Stimulated activated naive B cell treated with anti-CD40 and anti-IgM and Interleukin-4, amounts not matched to agents 10 μg/mL and 1 μg/mL and 100 μg/mL, for 72 hours (primary cell): ENCODE results near the gene TBCE.
"Not testable (repeated sequence)": the region's sequence is repeated elsewhere in the genome, so short reads cannot be mapped to it uniquely, and the experiment has no call there.

Experiments
- ATAC-seq, 2 donors: fragments of 150-1000 bp; cut with Tn5 transposase; replicated peaks; 2 replicates each; pipeline ENCODE4 v1.10.0; 2021; ENCODE audit warnings: moderate library complexity in 1 of 2
- DNase-seq: peaks from one replicate; pipeline ENCODE4 v3.0.0; 2021
- H3K27ac Mint-ChIP-seq: one replicate; pipeline ENCODE4 v1.8.0; 2022; ENCODE audit warnings: mild to moderate bottlenecking, mixed read lengths
- H3K27me3 Mint-ChIP-seq, 2 donors: one replicate each; pipeline ENCODE4 v1.8.0; 2022; ENCODE audit warnings: mixed read lengths in 2 of 2
- H3K36me3 Mint-ChIP-seq, 2 donors: one replicate each; pipeline ENCODE4 v1.8.0; 2022; ENCODE audit warnings: mixed read lengths in 2 of 2, mild to moderate bottlenecking in 1 of 2
- H3K4me1 Mint-ChIP-seq, 2 donors: one replicate each; pipeline ENCODE4 v1.8.0; 2022; ENCODE audit warnings: mixed read lengths in 2 of 2, mild to moderate bottlenecking in 1 of 2
- H3K4me3 Mint-ChIP-seq, 2 donors: one replicate each; pipeline ENCODE4 v1.8.0; 2022; ENCODE audit warnings: mild to moderate bottlenecking in 2 of 2, mixed read lengths in 2 of 2, moderate library complexity in 1 of 2
- H3K9me3 Mint-ChIP-seq, 2 donors: one replicate each; pipeline ENCODE4 v1.8.0; 2022; ENCODE audit warnings: mixed read lengths in 2 of 2, mild to moderate bottlenecking in 1 of 2

The TBCE gene

GRCh38 chr1:235441159-235441685, 74.0 kb downstream of the TBCE start:
- Mint-ChIP-seq H3K4me3 (no peak overlapping the region), H3K27ac (no peak overlapping the region), H3K9me3 (no peaks in the 10 kb centered on the region), H3K36me3 (peaks cover 33% of the 10 kb centered on the region in 2 donors), H3K4me1 (no peaks in the 10 kb centered on the region), H3K27me3 (no peaks in the 10 kb centered on the region)
- no peak for DNase-seq
- no peak for ATAC-seq

DNA sequence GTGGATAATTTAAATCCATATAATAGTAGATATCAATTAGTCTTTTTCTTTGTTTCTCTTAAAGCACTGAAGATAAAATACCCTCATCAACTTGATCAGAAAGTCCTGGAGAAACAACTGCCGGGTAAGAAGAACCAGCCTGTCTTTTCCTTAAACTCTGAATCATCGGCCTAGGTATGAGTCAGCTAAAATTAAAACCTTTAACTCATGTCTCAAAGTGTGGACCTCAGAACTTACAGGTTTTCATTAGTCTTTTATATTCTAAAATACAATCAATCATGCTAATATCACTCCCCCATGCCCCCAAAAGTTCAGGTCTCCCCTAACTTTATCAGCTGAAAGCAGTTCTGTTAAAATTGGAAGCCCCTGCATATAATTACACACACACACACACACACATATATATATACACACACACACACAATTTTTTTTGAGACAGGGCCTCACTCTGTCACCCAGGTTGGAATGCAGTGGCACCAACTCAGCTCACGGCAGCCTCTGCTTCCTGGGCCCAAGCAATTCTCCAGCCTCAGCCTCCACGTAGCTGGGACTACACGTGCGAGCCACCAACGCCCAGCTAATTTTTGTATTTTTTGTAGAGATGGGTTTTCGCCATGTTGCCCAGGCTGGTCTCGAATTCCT, 75.7 kb downstream of the TBCE start:
- ATAC-seq (no peak), DNase-seq (no peak)
- H3K4me3 Mint-ChIP-seq = no peak overlapping the region
- no peaks in the 10 kb centered on the region for H3K4me1 Mint-ChIP-seq
- peaks cover 25 to 26% of the 10 kb centered on the region in 2 donors for H3K36me3 Mint-ChIP-seq
- H3K27ac Mint-ChIP-seq = no peak overlapping the region
- no peaks in the 10 kb centered on the region for H3K9me3 Mint-ChIP-seq
- no peaks in the 10 kb centered on the region for H3K27me3 Mint-ChIP-seq

DNA sequence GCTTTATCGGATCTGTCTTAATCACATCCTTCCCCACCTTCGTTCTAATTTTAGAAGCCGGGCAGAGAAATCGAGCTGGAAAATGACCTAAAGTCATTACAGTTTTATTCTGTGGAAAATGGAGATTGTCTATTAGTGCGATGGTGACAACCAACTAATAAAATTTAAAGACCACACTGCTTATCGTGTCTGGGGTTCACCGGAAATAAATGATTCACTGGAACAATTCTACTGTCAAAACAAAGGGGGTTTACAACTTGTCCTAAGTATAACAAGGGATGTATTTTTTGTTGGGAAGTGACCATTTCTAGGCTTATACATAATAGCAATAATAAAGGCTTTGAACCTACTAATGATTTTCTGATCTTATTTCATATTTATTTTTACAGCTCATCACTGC, 81.4 kb downstream of the TBCE start:
- Mint-ChIP-seq H3K27ac (peak overlapping the region; percentile 42), H3K36me3 (peaks cover 14 to 37% of the 10 kb centered on the region in 2 donors), H3K9me3 (no peaks in the 10 kb centered on the region), H3K4me1 (no peaks in the 10 kb centered on the region), H3K27me3 (no peaks in the 10 kb centered on the region), H3K4me3 (no peak overlapping the region)
- ATAC-seq = no peak
- DNase-seq = no peak

DNA sequence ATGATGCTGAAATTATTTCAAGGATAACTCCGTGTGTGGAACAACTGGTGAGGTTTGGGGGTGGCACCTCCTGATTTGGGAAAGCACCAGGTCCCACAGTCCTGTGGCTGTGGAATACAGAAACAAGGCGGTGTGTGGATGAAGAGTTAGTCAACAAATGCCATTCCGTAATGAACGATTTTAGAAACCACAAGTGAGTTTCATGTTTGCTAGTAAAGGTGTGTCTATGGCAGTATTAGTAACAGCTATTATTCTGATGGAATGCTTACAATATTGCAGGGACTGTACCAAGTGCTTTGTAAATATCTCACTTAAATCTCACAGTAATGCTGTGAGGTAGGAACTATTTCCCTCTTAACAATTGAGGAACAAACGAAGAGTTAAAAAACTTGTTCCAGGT, 83.2 kb downstream of the TBCE start:
- no peaks in the 10 kb centered on the region for H3K9me3 Mint-ChIP-seq
- no peaks in the 10 kb centered on the region for H3K4me1 Mint-ChIP-seq
- ATAC-seq (no peak), DNase-seq (no peak)
- no peaks in the 10 kb centered on the region for H3K27me3 Mint-ChIP-seq
- H3K27ac Mint-ChIP-seq = no peak overlapping the region
- H3K4me3 Mint-ChIP-seq = no peak overlapping the region
- peaks cover 15 to 33% of the 10 kb centered on the region in 2 donors for H3K36me3 Mint-ChIP-seq

DNA sequence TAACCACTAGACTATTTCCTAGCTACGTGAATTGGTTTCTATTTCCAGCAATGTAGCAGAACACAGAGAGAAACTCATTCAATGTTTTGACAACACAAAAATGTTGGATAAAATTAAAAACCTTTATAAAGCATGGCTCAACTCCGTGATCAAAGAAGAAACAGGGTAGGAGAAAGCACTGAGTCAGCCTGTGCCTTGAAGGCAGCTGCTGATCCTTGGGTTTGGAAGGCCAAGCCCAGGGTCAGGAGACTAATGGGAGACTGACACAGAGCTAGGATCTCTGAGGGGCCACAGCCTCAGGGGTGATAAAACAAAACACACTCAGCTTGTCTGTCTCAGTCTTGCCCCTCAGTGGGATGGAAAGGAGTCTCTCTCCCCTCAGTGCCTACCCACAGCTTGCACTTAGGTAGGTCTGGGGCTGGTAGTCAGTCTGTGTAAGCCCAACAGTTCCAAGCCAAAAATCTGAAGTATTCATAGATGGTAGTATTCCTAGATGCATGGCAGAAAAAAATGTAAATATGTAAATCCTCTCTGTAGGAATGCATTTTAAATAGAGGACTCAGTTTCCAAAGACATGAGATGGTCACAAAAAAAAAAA, 83.8 kb downstream of the TBCE start:
- no peak overlapping the region for H3K27ac Mint-ChIP-seq
- no peaks in the 10 kb centered on the region for H3K4me1 Mint-ChIP-seq
- H3K9me3 Mint-ChIP-seq = no peaks in the 10 kb centered on the region
- H3K4me3 Mint-ChIP-seq = no peak overlapping the region
- no peaks in the 10 kb centered on the region for H3K27me3 Mint-ChIP-seq
- DNase-seq = no peak
- no peak for ATAC-seq
- peaks cover 16 to 33% of the 10 kb centered on the region in 2 donors for H3K36me3 Mint-ChIP-seq

DNA sequence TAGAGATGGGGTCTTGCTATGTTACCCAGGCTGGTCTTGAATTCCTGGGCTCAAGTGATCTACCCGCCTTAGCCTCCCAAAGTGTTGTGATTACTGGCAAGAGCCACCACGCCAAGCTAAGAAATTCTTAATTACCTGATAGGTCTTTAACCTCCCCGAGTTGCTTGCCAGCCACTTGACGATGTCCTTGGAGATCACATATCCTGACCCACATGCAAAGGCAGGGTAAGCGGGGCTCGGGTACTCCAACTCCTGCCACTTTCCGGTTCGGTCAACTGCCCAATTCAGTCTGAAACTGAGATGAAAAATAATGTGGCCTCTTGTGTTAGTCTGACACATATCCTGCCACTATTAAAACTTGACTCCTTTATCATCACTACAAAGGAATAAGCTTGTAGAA, 86.8 kb downstream of the TBCE start:
- H3K4me1 Mint-ChIP-seq = no peaks in the 10 kb centered on the region
- DNase-seq (no peak), ATAC-seq (no peak)
- no peaks in the 10 kb centered on the region for H3K9me3 Mint-ChIP-seq
- no peaks in the 10 kb centered on the region for H3K27me3 Mint-ChIP-seq
- peaks cover 16 to 29% of the 10 kb centered on the region in 2 donors for H3K36me3 Mint-ChIP-seq
- no peak overlapping the region for H3K4me3 Mint-ChIP-seq
- H3K27ac Mint-ChIP-seq = no peak overlapping the region

DNA sequence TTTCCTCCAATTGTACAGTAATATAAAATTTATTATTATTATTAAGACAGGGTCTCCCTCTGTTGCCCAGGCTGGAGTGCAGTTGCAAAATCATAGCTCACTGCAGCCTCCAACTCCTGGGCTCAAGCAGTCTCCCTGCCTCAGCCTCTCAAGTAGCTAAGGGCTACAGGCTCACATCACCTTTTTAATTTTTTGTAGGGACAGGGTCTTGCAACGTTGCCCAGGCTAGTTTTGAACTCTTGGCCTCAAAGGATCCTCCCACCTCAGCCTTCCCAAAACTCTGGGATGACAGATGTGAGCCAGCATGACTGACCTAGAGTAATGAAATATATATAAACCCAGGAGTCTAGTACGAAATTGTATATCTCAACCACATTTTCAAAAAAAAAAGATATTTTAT, 87.9 kb downstream of the TBCE start:
- ATAC-seq (no peak), DNase-seq (no peak)
- Mint-ChIP-seq H3K4me3 (no peak overlapping the region), H3K36me3 (peaks cover 16 to 27% of the 10 kb centered on the region in 2 donors), H3K4me1 (no peaks in the 10 kb centered on the region), H3K27me3 (no peaks in the 10 kb centered on the region), H3K9me3 (no peaks in the 10 kb centered on the region), H3K27ac (no peak overlapping the region)

DNA sequence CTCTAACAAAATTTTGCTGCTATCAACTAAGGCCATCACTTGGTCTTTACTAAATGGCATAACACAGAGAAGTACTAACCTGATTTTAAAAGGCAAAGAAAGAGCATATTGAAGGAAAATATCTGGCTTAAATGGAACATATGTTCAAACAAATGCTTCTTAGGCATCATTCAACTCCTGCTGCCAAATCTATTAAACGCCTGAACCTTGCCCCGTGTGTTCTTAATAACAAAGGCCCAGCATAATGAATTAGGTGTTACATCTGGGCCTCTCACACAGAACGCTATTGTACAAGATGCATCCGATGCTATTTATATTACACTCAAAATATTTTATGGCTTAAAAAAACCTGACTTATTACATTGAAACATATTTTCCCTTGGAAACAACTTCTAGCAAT, 88.6 kb downstream of the TBCE start:
- Mint-ChIP-seq H3K27me3 (no peaks in the 10 kb centered on the region), H3K9me3 (no peaks in the 10 kb centered on the region), H3K4me1 (no peaks in the 10 kb centered on the region), H3K4me3 (no peak overlapping the region), H3K36me3 (peaks cover 13 to 21% of the 10 kb centered on the region in 2 donors), H3K27ac (no peak overlapping the region)
- no peak for DNase-seq
- no peak for ATAC-seq

GRCh38 chr1:235457856-235458255, 90.6 kb downstream of the TBCE start:
- H3K27ac Mint-ChIP-seq, H3K4me1 Mint-ChIP-seq, DNase-seq, H3K9me3 Mint-ChIP-seq, H3K4me3 Mint-ChIP-seq, H3K27me3 Mint-ChIP-seq, ATAC-seq: not testable (repeated sequence)
- peaks cover 12 to 14% of the 10 kb centered on the region in 2 donors for H3K36me3 Mint-ChIP-seq

DNA sequence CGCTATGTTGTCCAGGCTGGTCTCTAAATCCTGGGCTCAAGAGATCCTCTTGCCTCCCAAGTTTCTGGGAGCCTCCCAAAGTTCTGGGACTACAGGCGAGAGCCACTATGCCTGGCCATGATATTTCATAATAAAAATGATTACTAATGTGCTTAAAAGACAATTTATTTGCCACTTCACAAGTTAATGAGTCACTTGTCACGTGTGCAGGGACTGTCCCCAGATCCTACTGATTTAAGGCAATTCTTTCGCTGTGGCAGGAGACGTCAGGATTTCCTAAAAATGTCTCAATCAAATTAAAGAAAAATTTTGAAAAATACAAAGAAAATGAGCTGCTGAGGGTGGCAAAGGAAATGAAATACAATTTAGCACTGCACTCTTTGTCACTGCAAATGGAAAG, 93.5 kb downstream of the TBCE start:
- no peak for ATAC-seq
- Mint-ChIP-seq H3K36me3 (peaks cover 12 to 27% of the 10 kb centered on the region in 2 donors), H3K27ac (no peak overlapping the region), H3K4me1 (no peaks in the 10 kb centered on the region), H3K27me3 (no peaks in the 10 kb centered on the region), H3K4me3 (no peak overlapping the region), H3K9me3 (peaks cover 0 to 3% of the 10 kb centered on the region in 2 donors)
- no peak for DNase-seq

DNA sequence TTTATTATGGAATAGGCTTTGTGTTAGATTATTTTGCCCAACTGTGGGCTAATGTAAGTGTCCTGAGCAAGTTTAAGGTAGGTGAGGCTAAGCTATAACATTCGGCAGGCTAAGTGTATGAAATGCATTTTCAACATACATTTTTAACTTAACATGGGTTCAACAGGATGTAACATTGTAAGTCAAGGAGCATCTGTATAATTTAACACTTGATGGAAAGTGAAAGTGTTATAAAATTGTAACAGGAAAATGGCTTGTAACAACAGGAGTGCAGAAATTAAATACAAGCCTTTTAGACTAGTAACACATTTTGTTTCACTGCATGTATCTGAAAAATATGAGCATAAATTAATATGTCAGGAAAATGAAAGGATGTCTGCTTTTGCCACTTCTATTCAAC, 94.7 kb downstream of the TBCE start:
- Mint-ChIP-seq H3K4me3 (no peak overlapping the region), H3K27ac (no peak overlapping the region), H3K4me1 (no peaks in the 10 kb centered on the region), H3K9me3 (peaks cover 0 to 3% of the 10 kb centered on the region in 2 donors), H3K36me3 (peaks cover 12 to 27% of the 10 kb centered on the region in 2 donors), H3K27me3 (no peaks in the 10 kb centered on the region)
- DNase-seq (no peak), ATAC-seq (no peak)

DNA sequence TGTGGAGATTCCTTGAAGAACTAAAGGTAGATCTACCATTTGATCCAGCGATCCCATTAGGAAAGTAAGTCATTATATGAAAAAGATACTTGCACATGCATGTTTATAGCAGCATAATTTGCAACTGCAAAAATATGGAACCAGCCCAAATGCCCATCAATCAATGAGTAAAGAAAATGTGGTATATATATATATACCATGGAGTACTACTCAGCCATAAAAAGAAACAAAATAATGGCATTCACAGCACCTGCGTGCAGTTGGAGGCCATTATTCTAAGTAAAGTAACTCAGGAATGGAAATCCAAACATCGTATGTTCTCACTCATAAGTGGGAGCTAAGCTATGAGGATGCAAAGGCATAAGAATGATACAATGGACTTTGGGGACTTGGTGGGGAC, 95.6 kb downstream of the TBCE start:
- H3K4me3 Mint-ChIP-seq, H3K9me3 Mint-ChIP-seq, ATAC-seq, H3K4me1 Mint-ChIP-seq, DNase-seq, H3K27ac Mint-ChIP-seq, H3K27me3 Mint-ChIP-seq: not testable (repeated sequence)
- H3K36me3 Mint-ChIP-seq = peaks cover 12 to 27% of the 10 kb centered on the region in 2 donors

- H3K4me3 Mint-ChIP-seq = no peak overlapping the region
- DNase-seq = no peak
- H3K36me3 Mint-ChIP-seq = peaks cover 24 to 29% of the 10 kb centered on the region in 2 donors
- peaks cover 0 to 3% of the 10 kb centered on the region in 2 donors for H3K9me3 Mint-ChIP-seq
- H3K4me1 Mint-ChIP-seq = no peaks in the 10 kb centered on the region
- H3K27ac Mint-ChIP-seq = no peak overlapping the region
- no peaks in the 10 kb centered on the region for H3K27me3 Mint-ChIP-seq
- no peak for ATAC-seq
These were observed 97.8 kb downstream of the TBCE start for GRCh38 chr1:235465066-235465465.

- no peaks in the 10 kb centered on the region for H3K4me1 Mint-ChIP-seq
- peaks cover 29 to 32% of the 10 kb centered on the region in 2 donors for H3K36me3 Mint-ChIP-seq
- no peak overlapping the region for H3K27ac Mint-ChIP-seq
These were observed 100.8 kb downstream of the TBCE start for GRCh38 chr1:235468004-235468403.

GRCh38 chr1:235468970-235469369, 101.7 kb downstream of the TBCE start:
- Mint-ChIP-seq H3K4me3 (no peak overlapping the region), H3K36me3 (peaks cover 33% of the 10 kb centered on the region in 2 donors), H3K27me3 (no peaks in the 10 kb centered on the region), H3K27ac (no peak overlapping the region), H3K9me3 (peaks cover 0 to 3% of the 10 kb centered on the region in 2 donors), H3K4me1 (peaks cover 0 to 3% of the 10 kb centered on the region in 2 donors)
- ATAC-seq (no peak), DNase-seq (no peak)

More at GRCh38 chr1:235468004-235468403, 100.8 kb downstream of the TBCE start:
- Mint-ChIP-seq H3K27me3 (no peaks in the 10 kb centered on the region), H3K4me3 (no peak overlapping the region), H3K9me3 (peaks cover 0 to 3% of the 10 kb centered on the region in 2 donors)
- DNase-seq = no peak
- ATAC-seq = no peak
